AG10803 (cell line): ENCODE data around the gene SPON1.

Source experiments
- DNase-seq: peaks from one replicate; pipeline ENCODE4 v3.0.0; 2010; ENCODE audit warnings: low read depth
- H3K4me3 ChIP-seq: 2 replicates; pipeline ENCODE4 v1.5.1; 2011; ENCODE audit warnings: mild to moderate bottlenecking, low read length, control low read depth
- CTCF ChIP-seq: conservative IDR thresholded peaks from 2 replicates; pipeline ENCODE4 v1.5.1; 2011; ENCODE audit warnings: mild to moderate bottlenecking, low read length, control low read depth, inconsistent platforms

The SPON1 gene

GRCh38 chr11:14119357-14119756 is 156.8 kb downstream of the SPON1 start:
- no peak overlapping the region for H3K4me3 ChIP-seq
- DNase-seq: no peak
- no peak for TF ChIP-seq CTCF

GRCh38 chr11:14124350-14124749 is 161.8 kb downstream of the SPON1 start:
- DNase-seq: no peak
- TF ChIP-seq CTCF: no peak
- no peak overlapping the region for H3K4me3 ChIP-seq

- DNase-seq: no peak
- H3K4me3 ChIP-seq: no peak overlapping the region
- TF ChIP-seq CTCF: no peak
Measured at GRCh38 chr11:14124886-14125285, 162.4 kb downstream of the SPON1 start.

GRCh38 chr11:14125529-14125928 is 163.0 kb downstream of the SPON1 start:
- DNase-seq: no peak
- no peak overlapping the region for H3K4me3 ChIP-seq
- no peak for TF ChIP-seq CTCF

- no peak for DNase-seq
- H3K4me3 ChIP-seq: no peak overlapping the region
- no peak for TF ChIP-seq CTCF
Measured at GRCh38 chr11:14127679-14128078, 165.2 kb downstream of the SPON1 start.

- DNase-seq: peak; percentile 31
- TF ChIP-seq CTCF: no peak
- no peak overlapping the region for H3K4me3 ChIP-seq
Measured at GRCh38 chr11:14132312-14132711, 169.8 kb downstream of the SPON1 start.

- H3K4me3 ChIP-seq: no peak overlapping the region
- TF ChIP-seq CTCF: no peak
- no peak for DNase-seq
Measured at GRCh38 chr11:14133381-14133780, 170.9 kb downstream of the SPON1 start.
